NCI-H2196 treated with DMSO at 0.1 percent for 48 hours (cell line): Measurements from ENCODE around the gene IKBIP.
"Not testable (repeated sequence)": the region's sequence is repeated elsewhere in the genome, so short reads cannot be mapped to it uniquely, and the experiment has no call there.

Source experiments
- DNase-seq: peaks from one replicate; lab custom pipeline; 2025; ENCODE audit not compliant: unreplicated experiment; lab: John Stamatoyannopoulos, UW

Gene IKBIP

GRCh38 chr12:98644712-98645571, at the start of gene IKBIP, which contains the start of gene APAF1:
TSS of gene IKBIP (minus strand) at chr12:98644788. CDS start at chr12:98644701, 87 bp downstream.
TSS of gene APAF1 (plus strand) at chr12:98645290. CDS start at chr12:98648360, 3,070 bp downstream.
- peak; percentile 90 for DNase-seq

- no peak for DNase-seq
Observed at GRCh38 chr12:98691351-98691750, 46.8 kb upstream of the IKBIP start.

DNA sequence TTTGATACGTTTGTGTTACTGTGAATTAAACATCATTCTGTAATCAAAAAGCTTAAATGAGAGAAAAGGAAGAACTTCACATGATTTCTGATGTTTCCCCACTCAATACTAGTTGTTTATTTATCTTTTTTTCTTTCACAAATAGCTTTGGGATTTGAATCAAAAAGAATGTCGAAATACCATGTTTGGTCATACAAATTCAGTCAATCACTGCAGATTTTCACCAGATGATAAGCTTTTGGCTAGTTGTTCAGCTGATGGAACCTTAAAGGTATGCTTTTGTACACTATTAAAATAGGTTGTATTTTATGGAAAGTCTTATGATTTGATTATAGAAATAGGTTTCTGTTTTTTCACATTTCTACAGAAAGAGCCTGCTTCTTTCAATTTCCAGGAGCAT, 42.0 kb upstream of the IKBIP start:
- DNase-seq: no peak

GRCh38 chr12:98684199-98684598, 39.6 kb upstream of the IKBIP start:
- no peak for DNase-seq

GRCh38 chr12:98679611-98680005, 35.0 kb upstream of the IKBIP start:
- no peak for DNase-seq

GRCh38 chr12:98678946-98679610, 34.5 kb upstream of the IKBIP start:
- DNase-seq: no peak

- DNase-seq: no peak
Observed at GRCh38 chr12:98678236-98678945, 33.8 kb upstream of the IKBIP start.

DNA sequence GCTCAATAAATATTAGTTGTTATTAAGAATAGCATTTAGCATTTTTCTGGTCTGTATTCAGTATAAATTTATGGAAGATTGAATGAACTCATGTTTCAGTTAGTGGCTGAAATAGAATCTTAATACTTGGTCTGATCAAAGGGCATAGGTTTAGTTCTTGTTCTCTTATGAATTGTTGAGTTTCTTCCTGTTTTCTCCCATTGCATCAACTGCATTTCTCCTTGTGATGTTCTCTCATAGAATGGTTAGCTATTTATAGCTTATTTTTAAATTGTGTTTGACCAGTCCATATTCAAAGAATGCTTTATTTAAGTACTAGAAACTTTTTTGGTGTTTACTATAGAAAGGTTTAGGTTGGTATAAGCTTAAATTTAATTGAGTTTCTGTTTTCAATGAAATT, 30.3 kb upstream of the IKBIP start:
- DNase-seq: no peak

DNA sequence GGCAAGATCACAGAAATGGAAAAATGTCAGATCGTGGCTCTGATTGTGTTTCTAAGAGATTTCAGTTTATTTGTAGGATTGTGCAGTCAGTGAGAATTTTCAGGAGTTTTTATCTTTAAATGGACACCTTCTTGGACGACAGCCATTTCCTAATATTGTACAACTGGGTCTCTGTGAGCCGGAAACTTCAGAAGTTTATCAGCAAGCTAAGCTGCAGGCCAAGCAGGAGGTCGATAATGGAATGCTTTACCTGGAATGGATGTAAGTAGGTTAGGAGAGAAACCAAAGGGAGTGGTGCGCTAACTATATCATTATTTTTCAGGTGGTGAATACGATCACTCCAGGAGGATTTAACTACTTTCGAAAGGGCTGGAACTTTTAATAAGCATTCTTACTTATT, 26.9 kb upstream of the IKBIP start:
- DNase-seq: no peak

- DNase-seq: no peak
Observed at GRCh38 chr12:98669751-98670150, 25.2 kb upstream of the IKBIP start.

- no peak for DNase-seq
Observed at GRCh38 chr12:98660521-98660920, 15.9 kb upstream of the IKBIP start.

GRCh38 chr12:98656289-98657101, 11.9 kb upstream of the IKBIP start:
- DNase-seq: no peak

DNA sequence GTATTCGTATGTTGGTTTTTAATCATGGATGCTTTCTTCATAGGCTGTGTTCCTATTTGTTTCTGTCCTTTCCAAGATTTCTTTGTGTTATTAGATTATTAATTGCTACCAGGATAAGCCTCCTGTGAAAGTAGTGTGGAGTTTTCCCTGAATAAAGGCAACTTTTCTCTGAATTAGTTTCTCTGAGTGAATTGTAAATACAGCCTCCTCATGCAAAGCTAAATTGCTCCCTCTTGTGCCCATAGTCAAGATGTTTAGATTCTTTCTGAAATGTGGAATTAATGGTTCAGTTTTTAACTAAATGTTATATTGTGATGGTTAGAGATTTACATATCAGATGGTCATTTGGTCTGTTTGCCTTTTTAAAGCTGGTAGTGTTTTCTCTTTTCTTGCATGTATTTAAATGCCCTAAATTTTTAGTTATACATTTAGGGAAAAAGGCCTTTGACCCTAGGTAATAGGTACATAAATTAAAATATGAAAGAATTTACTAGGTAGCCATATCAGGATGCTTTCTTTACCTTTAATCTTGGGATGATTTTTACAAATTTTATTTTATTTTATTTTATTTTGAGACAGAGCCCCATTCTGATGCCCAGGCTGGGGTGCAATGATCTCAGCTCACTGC, 9.4 kb upstream of the IKBIP start:
- DNase-seq: peak; percentile 24

DNA sequence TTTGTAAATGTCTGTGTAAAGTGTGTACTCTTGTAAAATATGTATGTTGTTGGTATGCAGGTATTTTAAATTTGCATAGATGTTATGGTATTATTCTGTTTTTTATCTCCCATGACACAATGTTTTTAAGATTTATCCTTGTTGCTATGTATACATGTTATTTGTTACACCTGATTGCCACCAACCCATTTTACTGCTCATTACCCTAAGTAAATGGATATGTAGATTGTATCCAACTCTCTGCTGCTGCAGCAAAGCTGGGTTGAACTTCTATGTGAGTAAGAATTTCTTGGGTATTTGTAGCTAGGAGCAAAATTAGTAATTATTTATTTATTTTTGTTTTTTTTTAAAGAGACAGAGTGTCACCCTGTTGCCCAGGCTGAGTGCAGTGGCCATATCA, 6.7 kb upstream of the IKBIP start:
- DNase-seq: no peak

DNA sequence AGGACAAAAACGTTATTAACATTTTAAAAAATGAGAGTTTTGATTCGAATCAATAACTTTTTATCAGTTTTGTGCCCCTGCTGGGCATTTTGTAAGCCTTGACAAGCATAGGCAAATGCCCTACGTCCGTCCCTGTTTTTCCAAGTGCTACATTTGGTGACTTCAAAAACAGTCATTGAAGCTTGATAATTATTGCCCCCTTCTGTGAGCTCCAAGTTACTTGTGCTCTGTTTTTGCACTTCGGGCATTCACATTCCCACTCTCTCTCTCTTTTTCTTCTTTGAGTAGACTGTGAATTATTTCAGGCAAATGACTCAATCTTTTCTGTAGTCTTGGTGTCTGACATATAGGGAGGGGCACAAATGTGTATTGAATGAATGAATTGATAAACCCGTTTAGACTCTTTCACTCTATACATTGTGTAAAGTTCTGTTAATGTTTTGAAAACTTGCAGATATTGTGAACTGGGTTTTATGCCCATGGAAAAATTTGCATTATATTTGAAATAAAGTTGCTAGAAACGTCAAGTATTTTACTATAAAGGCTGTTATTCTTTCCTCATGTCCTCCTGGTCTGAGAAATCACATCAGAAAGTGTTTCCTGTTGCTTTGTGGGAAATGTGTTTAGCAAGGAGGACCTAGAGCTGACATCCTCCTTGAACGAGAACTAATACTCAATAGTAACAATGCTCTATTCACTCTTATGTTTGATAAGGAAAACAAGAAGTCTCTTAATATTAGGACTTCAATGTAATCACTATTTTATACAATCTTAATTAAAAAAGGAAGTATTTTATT, 1.9 kb upstream of the IKBIP start:
- no peak for DNase-seq

- no peak for DNase-seq
Observed at GRCh38 chr12:98645572-98646067, 1.0 kb upstream of the IKBIP start.

DNA sequence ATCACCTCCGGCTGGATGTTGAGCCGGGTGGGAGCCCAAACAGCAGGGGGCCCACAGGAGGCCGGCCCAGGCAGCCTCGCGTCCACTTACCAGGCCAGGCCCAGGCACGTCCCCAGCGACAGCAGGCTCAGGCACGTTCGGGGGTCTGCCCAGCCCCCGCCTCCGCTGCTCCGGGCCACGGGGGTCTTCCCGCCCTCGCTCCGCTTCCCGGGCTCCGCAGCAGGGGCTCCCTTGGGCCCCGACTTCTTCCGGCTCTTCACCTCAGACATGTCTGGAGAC, 216 bp downstream of the IKBIP start:
- DNase-seq: no peak

- DNase-seq: not testable (repeated sequence)
Observed at GRCh38 chr12:98642801-98643200, 1.8 kb downstream of the IKBIP start.

DNA sequence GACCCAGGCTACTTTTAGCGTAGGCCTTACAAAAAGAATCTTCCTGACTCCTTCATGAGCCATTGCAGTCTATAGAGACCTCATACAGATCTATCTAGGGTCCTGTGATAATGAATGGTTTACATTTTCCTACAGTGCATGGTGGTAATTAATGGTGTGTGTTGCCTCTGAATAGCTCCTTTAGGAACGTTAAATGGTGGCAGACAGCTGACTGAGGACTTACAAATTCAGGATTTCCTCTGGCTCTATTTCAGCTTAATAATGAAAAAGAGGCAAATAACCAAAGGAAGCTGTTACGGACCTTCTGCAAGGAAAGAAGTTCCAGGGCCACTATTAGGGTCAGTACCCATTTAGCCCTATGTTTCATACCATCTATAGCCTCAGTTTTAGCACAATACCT, 5.1 kb downstream of the IKBIP start:
- DNase-seq: no peak

DNA sequence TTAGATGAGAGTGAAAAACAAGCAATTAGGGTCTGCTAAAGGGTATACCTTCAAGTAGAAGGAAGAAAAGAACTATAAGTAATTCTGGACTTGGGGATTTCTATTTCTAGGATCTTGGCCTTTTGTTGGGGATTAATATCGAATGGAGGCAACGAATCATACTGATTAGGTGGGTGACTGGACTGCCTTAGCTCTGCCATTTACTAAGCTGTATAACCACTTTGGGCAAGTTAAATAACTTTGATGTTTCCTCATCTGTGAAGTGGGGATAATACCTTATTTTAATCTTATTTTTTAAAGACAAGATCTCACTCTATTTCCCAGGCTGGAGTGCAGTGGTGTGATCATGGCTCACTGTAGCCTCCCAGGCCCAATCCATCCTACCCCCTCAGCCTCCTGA, 6.6 kb downstream of the IKBIP start:
- DNase-seq: no peak
